PFSK-1 (cell line): ENCODE data around the gene GPSM1.

ENCODE experiments used
- FOXP2 ChIP-seq: optimal IDR thresholded peaks from 2 replicates; pipeline ENCODE3; 2011; ENCODE audit warnings: borderline replicate concordance, control low read depth, inconsistent platforms; ENCODE audit not compliant: insufficient read depth; ENCODE audit errors: extremely low read length, extremely low read depth
- POLR2AphosphoS5 ChIP-seq: IDR thresholded peaks from 2 replicates; pipeline ENCODE4 v1.6.1; 2012; ENCODE audit warnings: low read depth, mild to moderate bottlenecking, control low read depth, low read length, moderate library complexity
- SIN3A ChIP-seq: IDR thresholded peaks from 2 replicates; pipeline ENCODE4 v1.6.1; 2012; ENCODE audit warnings: mild to moderate bottlenecking, low read length, moderate library complexity, borderline replicate concordance; ENCODE audit not compliant: insufficient read depth
- TAF1 ChIP-seq: IDR thresholded peaks from 2 replicates; pipeline ENCODE4 v1.6.1; 2012; ENCODE audit warnings: low read length, control low read depth, borderline replicate concordance; ENCODE audit not compliant: insufficient read depth
- TF ChIP-seq, protein P1 (sequence below), 2 experiments: IDR thresholded peaks; 2 replicates each; pipeline versions ENCODE4 v1.6.1 to v1.8.0; 2011 to 2012; ENCODE audit warnings: low read depth in 2 of 2, low read length in 2 of 2, control low read depth in 1 of 2, inconsistent platforms in 1 of 2, mild to moderate bottlenecking in 1 of 2, moderate library complexity in 1 of 2; ENCODE audit not compliant: insufficient read depth in 1 of 2

The GPSM1 gene

DNA sequence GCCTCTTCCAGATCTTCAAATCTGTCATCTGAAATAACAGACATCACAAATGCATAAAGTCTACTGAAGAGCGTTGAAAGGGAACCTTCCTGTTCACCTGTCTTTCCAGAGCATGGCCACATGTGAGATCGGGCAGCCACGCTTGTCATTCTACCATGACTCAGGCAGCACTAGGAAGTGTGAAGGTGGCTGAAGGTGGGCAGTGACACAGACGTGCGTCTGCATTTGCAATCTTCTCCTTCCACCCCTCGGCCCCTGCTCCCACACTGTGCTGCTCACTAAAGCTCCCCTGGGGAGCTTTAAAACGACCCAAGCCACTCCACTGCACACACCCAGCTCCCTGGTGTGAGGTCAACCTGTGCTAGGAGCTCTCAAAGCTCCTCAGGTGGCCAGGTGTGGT, 80.6 kb downstream of the GPSM1 start:
- TF ChIP-seq SIN3A (no peak), FOXP2 (no peak), TAF1 (no peak), POLR2AphosphoS5 (no peak)
- TF ChIP-seq, protein P1, sequence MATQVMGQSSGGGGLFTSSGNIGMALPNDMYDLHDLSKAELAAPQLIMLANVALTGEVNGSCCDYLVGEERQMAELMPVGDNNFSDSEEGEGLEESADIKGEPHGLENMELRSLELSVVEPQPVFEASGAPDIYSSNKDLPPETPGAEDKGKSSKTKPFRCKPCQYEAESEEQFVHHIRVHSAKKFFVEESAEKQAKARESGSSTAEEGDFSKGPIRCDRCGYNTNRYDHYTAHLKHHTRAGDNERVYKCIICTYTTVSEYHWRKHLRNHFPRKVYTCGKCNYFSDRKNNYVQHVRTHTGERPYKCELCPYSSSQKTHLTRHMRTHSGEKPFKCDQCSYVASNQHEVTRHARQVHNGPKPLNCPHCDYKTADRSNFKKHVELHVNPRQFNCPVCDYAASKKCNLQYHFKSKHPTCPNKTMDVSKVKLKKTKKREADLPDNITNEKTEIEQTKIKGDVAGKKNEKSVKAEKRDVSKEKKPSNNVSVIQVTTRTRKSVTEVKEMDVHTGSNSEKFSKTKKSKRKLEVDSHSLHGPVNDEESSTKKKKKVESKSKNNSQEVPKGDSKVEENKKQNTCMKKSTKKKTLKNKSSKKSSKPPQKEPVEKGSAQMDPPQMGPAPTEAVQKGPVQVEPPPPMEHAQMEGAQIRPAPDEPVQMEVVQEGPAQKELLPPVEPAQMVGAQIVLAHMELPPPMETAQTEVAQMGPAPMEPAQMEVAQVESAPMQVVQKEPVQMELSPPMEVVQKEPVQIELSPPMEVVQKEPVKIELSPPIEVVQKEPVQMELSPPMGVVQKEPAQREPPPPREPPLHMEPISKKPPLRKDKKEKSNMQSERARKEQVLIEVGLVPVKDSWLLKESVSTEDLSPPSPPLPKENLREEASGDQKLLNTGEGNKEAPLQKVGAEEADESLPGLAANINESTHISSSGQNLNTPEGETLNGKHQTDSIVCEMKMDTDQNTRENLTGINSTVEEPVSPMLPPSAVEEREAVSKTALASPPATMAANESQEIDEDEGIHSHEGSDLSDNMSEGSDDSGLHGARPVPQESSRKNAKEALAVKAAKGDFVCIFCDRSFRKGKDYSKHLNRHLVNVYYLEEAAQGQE (IDR thresholded peaks at IDR 0.05; ENCODE audit: insufficient read depth in 1 of 2, low read depth in 2 of 2, low read length in 2 of 2), result no peak
